Fibroblast of skin of abdomen (primary cell): ENCODE data around the gene IPO5. TPM values are rescaled to one million over a fixed set of nuclear protein-coding genes. Genes with fewer than 3 reads are reported as not detected.

Source experiments
- DNase-seq: peaks from one replicate; pipeline ENCODE4 v3.0.0-alpha.2; 2013
- polyA plus RNA-seq, 2 experiments: library from polyadenylated mRNA; unstranded; fragments of 120-200 nt; gene quantifications; one replicate each; pipeline ENCODE4 v1.2.1, GENCODE V29; 2013; ENCODE audit not compliant: insufficient read length in 2 of 2

IPO5 gene
- 277 TPM for polyA plus RNA-seq (2013, experiment 1 of 2; ENCODE audit: insufficient read length)
- polyA plus RNA-seq (2013, experiment 2 of 2; ENCODE audit: insufficient read length) = 272 TPM

DNA sequence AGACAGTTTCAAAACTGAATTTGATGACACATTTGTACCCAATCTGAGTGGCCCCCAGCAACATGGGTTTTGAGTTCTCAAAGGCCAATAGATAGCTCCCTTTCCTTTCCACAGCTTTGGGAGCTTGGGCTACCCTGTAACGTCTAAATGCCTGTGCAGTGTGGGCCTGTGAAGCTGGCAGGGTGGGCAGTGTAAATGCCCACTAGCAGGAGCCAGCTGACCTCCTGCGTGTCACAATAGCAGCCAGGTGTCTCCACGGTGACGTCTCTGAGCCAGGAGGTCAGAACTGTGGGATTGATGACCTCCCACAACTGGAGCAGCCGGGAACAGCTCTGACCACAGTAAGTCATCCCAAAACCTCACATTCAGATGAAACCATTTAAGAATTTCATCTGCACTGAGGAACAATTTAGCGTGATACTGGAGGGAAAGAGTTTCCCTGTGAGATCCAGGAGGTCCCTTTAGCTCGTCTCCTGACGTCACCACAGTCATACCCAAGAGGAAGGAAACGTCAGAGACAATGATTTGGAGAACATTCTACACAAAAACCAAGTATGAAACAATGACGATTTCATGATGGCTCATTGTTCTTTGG, at the start of gene IPO5:
IPO5 (plus strand) TSS at position 300 of the 595 bp plus-strand sequence. CDS start 23,022 bp downstream, outside the sequence.
- DNase-seq = peak; percentile 61

- no peak for DNase-seq
Measured at GRCh38 chr13:97904059-97904458, 49.4 kb upstream of the IPO5 start.

DNA sequence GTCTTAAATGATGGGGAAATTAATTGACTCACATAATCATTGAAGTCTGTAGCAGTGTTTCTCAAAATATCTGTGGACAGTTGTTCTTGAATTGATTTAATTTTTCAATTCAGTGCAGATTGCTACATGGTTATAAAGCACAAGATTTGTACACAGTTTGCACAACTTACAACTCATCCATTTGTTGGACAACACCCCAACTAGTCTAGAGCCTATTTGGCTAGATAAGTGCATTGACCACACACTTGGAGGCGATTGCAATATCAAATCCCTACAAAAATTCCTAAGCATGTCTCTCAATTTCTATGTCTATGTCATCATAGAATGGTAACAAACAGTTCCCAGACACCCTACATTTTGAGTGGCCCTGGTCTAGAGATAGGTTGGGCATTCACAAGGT, 48.0 kb upstream of the IPO5 start:
- DNase-seq = no peak

GRCh38 chr13:97911311-97912138, 42.0 kb upstream of the IPO5 start:
- DNase-seq = peak; percentile 31

DNA sequence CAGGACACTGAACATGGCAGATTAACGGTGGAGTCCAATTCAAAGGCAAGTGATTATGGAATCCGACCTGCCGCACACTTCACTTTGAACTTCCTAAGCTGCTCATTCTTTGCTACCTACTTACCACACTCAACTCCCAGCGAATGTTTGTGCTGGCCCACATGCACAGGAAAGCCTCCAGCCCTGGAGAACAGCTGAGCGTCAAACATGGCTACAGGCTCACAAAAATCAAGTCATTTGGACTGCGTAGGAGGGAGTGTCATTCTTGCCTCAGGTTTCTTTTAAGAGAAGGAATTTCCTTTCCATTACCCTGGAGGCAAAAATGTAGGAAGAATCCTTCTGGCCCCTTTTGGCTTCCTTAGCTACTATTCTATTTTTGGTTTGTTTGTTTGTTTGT, 41.3 kb upstream of the IPO5 start:
- no peak for DNase-seq

DNA sequence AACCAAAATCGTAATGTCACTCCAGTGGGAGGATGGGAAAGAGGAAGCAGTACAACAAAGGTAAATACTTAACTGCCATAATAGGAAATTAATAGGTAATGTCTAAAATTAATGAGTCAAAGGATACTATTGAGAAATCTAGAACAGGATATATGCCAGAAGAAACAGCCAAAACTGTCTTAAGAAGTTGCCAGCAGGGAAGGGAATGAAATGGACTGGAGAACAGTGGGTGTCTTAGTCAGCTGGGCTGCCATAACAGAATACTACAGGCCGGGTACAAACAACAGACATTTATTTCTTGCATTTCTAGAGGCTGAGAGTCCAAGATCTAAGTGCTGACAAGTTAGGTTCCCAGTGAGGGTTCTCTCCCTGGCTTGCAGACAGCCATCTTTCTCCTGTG, 40.3 kb upstream of the IPO5 start:
- DNase-seq = no peak

DNA sequence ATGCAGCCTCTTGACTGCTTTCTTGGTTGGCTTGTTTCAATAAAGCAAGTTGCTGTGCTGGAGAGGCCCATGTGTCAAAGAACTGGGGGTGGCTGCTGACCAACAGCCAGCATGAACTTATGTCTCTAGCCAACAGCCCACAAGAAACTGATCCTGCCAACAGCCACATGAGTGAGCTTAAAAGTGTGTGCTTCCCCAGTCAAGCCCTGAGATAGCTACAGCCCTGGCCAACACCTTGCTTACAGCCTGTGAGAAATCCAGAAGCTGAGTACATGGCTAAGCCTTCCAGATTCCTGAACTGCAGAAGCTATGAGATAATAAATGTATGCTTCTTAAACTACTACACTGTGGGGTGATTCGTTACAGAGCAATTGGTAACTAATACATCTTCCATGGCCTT, 38.9 kb upstream of the IPO5 start:
- peak; percentile 49 for DNase-seq

GRCh38 chr13:97921176-97921816, 32.2 kb upstream of the IPO5 start:
- peak; percentile 65 for DNase-seq

GRCh38 chr13:97928301-97928700, 25.2 kb upstream of the IPO5 start:
- DNase-seq = no peak

GRCh38 chr13:97932036-97932435, 21.4 kb upstream of the IPO5 start:
- DNase-seq = no peak

- no peak for DNase-seq
Measured at GRCh38 chr13:97932647-97933046, 20.8 kb upstream of the IPO5 start.

GRCh38 chr13:97933776-97934175, 19.7 kb upstream of the IPO5 start:
- no peak for DNase-seq

DNA sequence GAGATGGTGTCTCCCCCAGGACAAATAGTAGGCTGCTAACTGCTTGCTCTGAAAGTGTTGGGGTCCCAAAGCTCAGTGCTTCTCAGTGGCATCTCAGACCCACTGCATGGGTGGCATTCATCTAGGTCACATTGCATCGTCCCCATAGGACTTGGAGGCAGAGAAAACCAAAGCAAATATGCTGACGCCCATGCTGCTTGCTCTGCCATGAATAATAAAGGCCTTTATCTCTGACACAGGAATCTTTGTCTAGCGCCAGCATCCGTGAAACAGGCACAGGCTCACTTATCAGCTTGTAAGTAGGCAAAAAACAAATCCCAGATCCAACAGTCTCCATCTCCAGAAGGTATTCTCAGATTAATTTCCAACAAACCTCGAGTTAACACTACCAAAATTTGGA, 18.9 kb upstream of the IPO5 start:
- DNase-seq = no peak

DNA sequence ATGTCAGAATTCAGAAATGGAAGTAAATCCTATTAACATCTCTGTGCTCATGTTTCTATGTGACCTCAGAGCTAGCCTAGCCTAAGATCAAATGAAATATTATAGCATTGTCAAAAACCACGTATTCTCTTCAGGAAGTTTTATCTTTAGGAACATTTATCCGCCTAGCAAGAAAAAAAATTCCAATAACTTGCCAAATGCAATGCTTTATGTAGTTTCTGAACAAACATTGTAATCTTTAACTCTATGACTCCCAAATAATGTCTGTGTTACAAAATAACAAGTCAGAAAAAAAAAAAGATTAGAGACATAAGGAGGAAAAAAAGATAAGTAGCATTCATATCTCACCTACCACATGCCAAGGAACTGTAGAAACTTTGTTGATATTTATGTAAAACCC, 18.4 kb upstream of the IPO5 start:
- no peak for DNase-seq

DNA sequence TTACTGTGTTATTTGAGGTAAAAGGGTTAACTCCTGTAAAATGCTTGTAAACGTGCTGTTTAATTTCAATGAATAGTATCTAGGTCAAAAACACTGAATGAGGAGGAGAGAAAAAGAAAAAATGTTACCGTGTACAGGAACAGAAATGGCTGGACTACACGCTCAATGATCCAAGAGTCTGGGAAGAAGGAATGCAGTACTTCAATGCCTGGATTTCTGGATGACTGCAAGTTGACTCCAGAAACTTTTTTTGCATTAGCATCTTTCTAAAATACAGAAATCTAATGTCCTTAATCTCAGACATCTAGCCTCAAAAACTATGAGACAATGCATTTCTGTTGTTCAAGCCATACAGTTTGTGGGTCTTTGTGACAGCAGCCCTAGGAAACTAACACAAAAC, 17.4 kb upstream of the IPO5 start:
- DNase-seq = no peak

- no peak for DNase-seq
Measured at GRCh38 chr13:97938706-97939475, 14.6 kb upstream of the IPO5 start.

DNA sequence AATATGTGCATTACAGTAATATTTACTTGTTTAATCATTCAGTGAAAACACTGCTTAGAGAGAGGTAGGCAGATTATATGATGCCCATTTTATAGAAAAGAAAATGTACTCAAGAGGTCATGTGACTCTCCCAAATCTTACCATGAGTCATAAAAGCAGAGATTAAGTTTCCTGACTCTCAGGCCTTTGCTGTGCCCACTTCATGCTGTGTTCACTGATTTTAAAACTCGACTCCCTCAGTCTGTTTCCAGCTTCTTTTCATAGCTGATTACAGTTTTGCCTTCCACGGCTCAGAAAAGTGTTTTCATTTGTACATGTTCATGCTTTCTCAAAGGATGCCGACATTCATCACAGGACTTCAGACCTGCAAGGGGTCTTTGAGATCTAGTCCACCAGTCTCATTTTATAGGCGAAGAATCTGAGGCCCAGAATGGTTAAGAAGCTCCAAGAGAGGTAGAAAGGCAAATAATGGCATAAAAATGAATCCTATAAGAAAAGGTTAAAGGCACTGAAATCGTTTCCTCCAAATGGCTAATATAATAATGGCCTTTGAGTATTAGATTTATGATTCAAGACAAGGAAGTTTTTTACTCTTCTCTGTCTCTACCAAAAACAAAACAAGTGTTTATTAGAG, 9.0 kb upstream of the IPO5 start:
- DNase-seq = peak; percentile 34

GRCh38 chr13:97945342-97945741, 8.1 kb upstream of the IPO5 start:
- peak; percentile 70 for DNase-seq

GRCh38 chr13:97945792-97946419, 7.6 kb upstream of the IPO5 start:
- peak; percentile 19 for DNase-seq

GRCh38 chr13:97946951-97947588, 6.4 kb upstream of the IPO5 start:
- DNase-seq = peak; percentile 95

- no peak for DNase-seq
Measured at GRCh38 chr13:97948041-97948440, 5.4 kb upstream of the IPO5 start.
